PC-3 (cell line): Measurements from ENCODE around the gene MTNR1A. TPM values are rescaled to one million over a fixed set of nuclear protein-coding genes. Genes with fewer than 3 reads are reported as not detected.
"Not testable (repeated sequence)": the region's sequence is repeated elsewhere in the genome, so short reads cannot be mapped to it uniquely, and the experiment has no call there.

Experiments used
- ATAC-seq: fragments of 200-7000 bp; cut with Tn5 transposase; 2 replicates; pipeline ENCODE4 v1.9.1; 2020; ENCODE audit warnings: mild to moderate bottlenecking, moderate library complexity
- BruUV-seq: library from RNA; stranded (reverse); fragments of 400-500 nt; replicated peaks from 2 replicates; lab custom pipeline; 2021; lab: Mats Ljungman, UMichigan
- CTCF ChIA-PET: fragments of 300-600 bp; sonication (Branson Sonifier 250); formaldehyde crosslinking; loops from one replicate; lab custom pipeline; 2022; ENCODE audit warnings: antibody characterized with exemption; lab: Charles Lee
- POLR2A ChIA-PET: fragments of 300-600 bp; sonication (Branson Sonifier 250); formaldehyde crosslinking; loops from one replicate; lab custom pipeline; 2022; ENCODE audit warnings: antibody characterized with exemption; ENCODE audit not compliant: unreplicated experiment; lab: Charles Lee
- DNase-seq: peaks from one replicate; pipeline ENCODE4 v3.0.0-alpha.2; 2015
- H2AFZ ChIP-seq: fragments of 300-600 bp; sonication (generic); 2 replicates; pipeline ENCODE4 v1.6.0; 2016; ENCODE audit warnings: antibody characterized with exemption, low read length
- H3F3A ChIP-seq: fragments of 300-600 bp; sonication (generic); one replicate; pipeline ENCODE4 v1.6.0; 2017; ENCODE audit warnings: antibody characterized with exemption, low read length, control low read depth, mild to moderate bottlenecking; ENCODE audit not compliant: unreplicated experiment
- H3K27ac ChIP-seq: fragments of 300-600 bp; sonication (generic); 2 replicates; pipeline ENCODE4 v1.5.1; 2016; ENCODE audit warnings: mild to moderate bottlenecking, low read length
- H3K27me3 ChIP-seq: fragments of 300-600 bp; sonication (generic); 2 replicates; pipeline ENCODE4 v1.6.1; 2016; ENCODE audit warnings: low read length, mixed read lengths
- H3K36me3 ChIP-seq: fragments of 300-600 bp; sonication (generic); 2 replicates; pipeline ENCODE4 v1.6.1; 2016; ENCODE audit warnings: low read depth, mixed run types, low read length, mixed read lengths
- H3K4me1 ChIP-seq: fragments of 300-600 bp; sonication (generic); 2 replicates; pipeline ENCODE4 v1.5.1; 2016; ENCODE audit warnings: low read length; ENCODE audit not compliant: insufficient read depth
- H3K4me2 ChIP-seq: fragments of 300-600 bp; sonication (generic); 2 replicates; pipeline ENCODE4 v1.6.0; 2016; ENCODE audit warnings: low read length
- H3K4me3 ChIP-seq: fragments of 300-600 bp; sonication (generic); 2 replicates; pipeline ENCODE4 v1.5.1; 2016; ENCODE audit warnings: mild to moderate bottlenecking, low read length, mixed read lengths
- H3K79me2 ChIP-seq: fragments of 300-600 bp; sonication (generic); 2 replicates; pipeline ENCODE4 v1.6.1; 2017; ENCODE audit warnings: low read length, mixed read lengths
- H3K9ac ChIP-seq: fragments of 300-600 bp; sonication (generic); 2 replicates; pipeline ENCODE4 v1.6.0; 2016; ENCODE audit warnings: mild to moderate bottlenecking, low read length
- H3K9me2 ChIP-seq: fragments of 300-600 bp; sonication (generic); replicated peaks from 2 replicates; pipeline ENCODE4 v1.6.1; 2016; ENCODE audit warnings: mixed run types, low read length, mixed read lengths
- H3K9me3 ChIP-seq: fragments of 300-600 bp; sonication (generic); 2 replicates; pipeline ENCODE4 v1.6.1; 2016; ENCODE audit warnings: low read length, mixed read lengths
- H4K20me1 ChIP-seq: fragments of 300-600 bp; sonication (generic); 2 replicates; pipeline ENCODE4 v1.6.1; 2016; ENCODE audit warnings: low read length, mixed read lengths
- CTCF ChIP-seq: fragments of 300-600 bp; sonication (generic); conservative IDR thresholded peaks from 2 replicates; pipeline ENCODE4 v1.5.1; 2017; ENCODE audit warnings: antibody characterized with exemption, low read depth, mild to moderate bottlenecking, low read length
- EZH2 ChIP-seq: fragments of 300-600 bp; sonication (generic); IDR thresholded peaks from one replicate; pipeline ENCODE4 v1.6.1; 2017; ENCODE audit warnings: antibody characterized with exemption, mild to moderate bottlenecking, low read length; ENCODE audit not compliant: unreplicated experiment
- EZH2phosphoT487 ChIP-seq: fragments of 300-600 bp; sonication (generic); IDR thresholded peaks from 2 replicates; pipeline ENCODE4 v1.6.1; 2018; ENCODE audit warnings: mild to moderate bottlenecking, antibody characterized with exemption, low read length, borderline replicate concordance
- intact Hi-C: fragments of 100-400 bp; cut with micrococcal nuclease; formaldehyde crosslinking; loops from 2 replicates; pipeline ENCODE4 v1.9.0; 2023
- total RNA-seq: library from RNA; depleted of rRNA; stranded (reverse); fragments of >200 nt; gene quantifications from 2 replicates; pipeline ENCODE4 v1.2.3, GENCODE V29; 2014

MTNR1A gene
- total RNA-seq, 1 experiment from 2014 or later: not detected

- intact Hi-C loops: no loop called here
- POLR2A ChIA-PET: no interaction called here
- no TSS peak for BruUV-seq
- Histone ChIP-seq H3K4me2 (no peak overlapping the region), H3K27me3 (no peaks in the 10 kb centered on the region), H3K4me3 (no peak overlapping the region), H3K36me3 (no peaks in the 10 kb centered on the region), H2AFZ (no peak overlapping the region), H3K79me2 (no peaks in the 10 kb centered on the region), H3F3A (no peaks in the 10 kb centered on the region), H3K9me3 (no peaks in the 10 kb centered on the region), H4K20me1 (no peaks in the 10 kb centered on the region), H3K9me2 (no peaks in the 10 kb centered on the region), H3K9ac (no peak overlapping the region), H3K27ac (no peak overlapping the region), H3K4me1 (no peaks in the 10 kb centered on the region)
- CTCF ChIA-PET: no interaction called here
- peak; percentile 22; the same call in 1 of the 2 replicates for ATAC-seq
- no peak for TF ChIP-seq EZH2phosphoT487
- TF ChIP-seq EZH2: no peak
- peak; percentile 30; the same call in 1 of the 2 replicates for TF ChIP-seq CTCF
- peak; percentile 32 for DNase-seq
These were observed 19.1 kb downstream of the MTNR1A start for GRCh38 chr4:186536285-186536684.

GRCh38 chr4:186534056-186534455, 21.3 kb downstream of the MTNR1A start:
- Histone ChIP-seq H3K9me3 (no peaks in the 10 kb centered on the region), H3K9ac (no peak overlapping the region), H3K27ac (no peak overlapping the region), H3K4me1 (no peaks in the 10 kb centered on the region), H3K27me3 (peaks cover under 1% of the 10 kb centered on the region), H3F3A (no peaks in the 10 kb centered on the region), H3K36me3 (no peaks in the 10 kb centered on the region), H3K9me2 (no peaks in the 10 kb centered on the region), H2AFZ (no peak overlapping the region), H3K4me3 (no peak overlapping the region), H3K4me2 (no peak overlapping the region), H4K20me1 (no peaks in the 10 kb centered on the region), H3K79me2 (no peaks in the 10 kb centered on the region)
- POLR2A ChIA-PET: no interaction called here
- ATAC-seq: no peak
- TF ChIP-seq EZH2phosphoT487 (no peak), EZH2 (no peak), CTCF (no peak)
- DNase-seq: no peak
- CTCF ChIA-PET: no interaction called here
- no TSS peak for BruUV-seq
- intact Hi-C loops: no loop called here

GRCh38 chr4:186523927-186524326, 31.4 kb downstream of the MTNR1A start:
- H3K79me2 ChIP-seq, H3K9me3 ChIP-seq, H3K4me2 ChIP-seq, intact Hi-C loops, POLR2A ChIA-PET, H4K20me1 ChIP-seq, H3K9me2 ChIP-seq, CTCF ChIA-PET, H3F3A ChIP-seq, H2AFZ ChIP-seq, DNase-seq, H3K4me1 ChIP-seq, ATAC-seq, BruUV-seq, H3K4me3 ChIP-seq, H3K36me3 ChIP-seq, H3K27ac ChIP-seq, H3K9ac ChIP-seq: not testable (repeated sequence)
- H3K27me3 ChIP-seq: peaks cover 55% of the 10 kb centered on the region
